ENCODE measurements around the gene MXD1. TPM values are rescaled to one million over a fixed set of nuclear protein-coding genes. Genes with fewer than 3 reads are reported as not detected.

Gene MXD1
- total RNA-seq, 1 experiment from 2014 or later, result 13.3 TPM

DNA sequence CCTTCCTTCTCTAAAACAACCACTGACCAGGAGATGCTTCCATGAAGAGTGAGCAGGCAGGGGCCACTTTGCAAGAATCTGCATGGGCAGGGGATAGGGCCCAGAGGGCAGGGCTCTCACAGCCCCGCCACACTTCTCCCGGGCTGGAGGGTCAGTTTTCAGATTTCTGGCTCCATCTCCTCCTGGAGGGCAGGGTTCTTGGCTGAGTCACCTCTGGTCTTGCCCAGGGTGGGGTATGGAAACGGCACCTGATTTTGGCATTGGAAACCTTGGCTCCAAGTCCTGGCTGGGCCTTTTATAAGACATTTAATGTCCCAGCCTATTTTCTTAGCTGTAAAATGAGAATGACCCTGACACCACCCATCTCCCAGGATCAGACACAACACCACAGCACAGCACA, 74.1 kb downstream of the MXD1 start:
- intact Hi-C loops (cut with micrococcal nuclease; ENCODE audit: unreplicated experiment), result no loop called here
- TF ChIP-seq, protein P1, sequence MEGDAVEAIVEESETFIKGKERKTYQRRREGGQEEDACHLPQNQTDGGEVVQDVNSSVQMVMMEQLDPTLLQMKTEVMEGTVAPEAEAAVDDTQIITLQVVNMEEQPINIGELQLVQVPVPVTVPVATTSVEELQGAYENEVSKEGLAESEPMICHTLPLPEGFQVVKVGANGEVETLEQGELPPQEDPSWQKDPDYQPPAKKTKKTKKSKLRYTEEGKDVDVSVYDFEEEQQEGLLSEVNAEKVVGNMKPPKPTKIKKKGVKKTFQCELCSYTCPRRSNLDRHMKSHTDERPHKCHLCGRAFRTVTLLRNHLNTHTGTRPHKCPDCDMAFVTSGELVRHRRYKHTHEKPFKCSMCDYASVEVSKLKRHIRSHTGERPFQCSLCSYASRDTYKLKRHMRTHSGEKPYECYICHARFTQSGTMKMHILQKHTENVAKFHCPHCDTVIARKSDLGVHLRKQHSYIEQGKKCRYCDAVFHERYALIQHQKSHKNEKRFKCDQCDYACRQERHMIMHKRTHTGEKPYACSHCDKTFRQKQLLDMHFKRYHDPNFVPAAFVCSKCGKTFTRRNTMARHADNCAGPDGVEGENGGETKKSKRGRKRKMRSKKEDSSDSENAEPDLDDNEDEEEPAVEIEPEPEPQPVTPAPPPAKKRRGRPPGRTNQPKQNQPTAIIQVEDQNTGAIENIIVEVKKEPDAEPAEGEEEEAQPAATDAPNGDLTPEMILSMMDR (IDR thresholded peaks at IDR 0.05; ENCODE audit: unreplicated experiment), result no peak
- peaks cover 2% of the 10 kb centered on the region for H3K9me3 Mint-ChIP-seq (ENCODE audit: low read depth, unreplicated experiment)
- no peaks in the 10 kb centered on the region for H3K4me1 Mint-ChIP-seq (ENCODE audit: low read depth, unreplicated experiment)
- no peak overlapping the region for H3K27ac Mint-ChIP-seq (ENCODE audit: unreplicated experiment)
- DNase-seq, result no peak
- H3K27me3 Mint-ChIP-seq (ENCODE audit: unreplicated experiment), result no peaks in the 10 kb centered on the region
- H3K36me3 Mint-ChIP-seq (ENCODE audit: insufficient read depth, unreplicated experiment), result no peaks in the 10 kb centered on the region
- no TSS peak for BruUV-seq (replicated peaks)
- H3K4me3 Mint-ChIP-seq (ENCODE audit: low read depth, unreplicated experiment), result no peak overlapping the region
- CTCF ChIA-PET, result no interaction called here

DNA sequence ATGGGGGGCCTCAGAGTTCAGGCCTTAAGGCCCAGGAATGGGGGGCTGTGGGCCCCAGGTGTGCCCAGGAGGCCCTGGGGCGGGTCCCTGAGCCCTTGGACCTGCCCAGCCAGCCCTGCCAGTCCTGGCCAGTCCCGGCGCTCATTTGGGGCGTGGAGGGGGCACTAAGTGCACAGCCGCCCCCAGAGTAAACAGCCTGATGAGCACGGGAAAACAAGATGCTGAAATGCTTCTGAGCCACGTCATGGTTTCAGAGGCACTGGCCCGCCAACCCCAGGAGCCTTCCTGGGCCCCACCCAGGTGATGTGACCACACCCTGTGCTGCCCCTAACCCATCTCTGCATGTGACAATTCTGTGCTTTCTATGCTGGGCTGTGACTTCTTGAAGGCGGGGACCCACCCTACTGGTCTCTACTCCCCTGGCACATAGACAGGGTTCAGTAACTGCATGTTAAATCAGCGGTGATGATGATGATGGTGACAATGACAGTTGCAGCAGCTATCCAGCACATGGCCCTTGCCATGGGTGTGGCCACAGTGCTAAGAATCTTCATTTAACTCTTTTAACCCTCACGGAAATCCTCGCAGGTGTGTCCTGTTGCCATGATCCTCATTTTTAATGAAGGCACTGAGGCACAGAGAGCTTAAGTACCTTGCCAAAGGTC, 74.7 kb downstream of the MXD1 start:
- CTCF ChIA-PET, result no interaction called here
- intact Hi-C loops (cut with micrococcal nuclease; ENCODE audit: unreplicated experiment), result loop anchor here (10.0 kb wide), 1 partner anchor 155 kb away; no protein-coding TSS in a partner anchor
- H3K27ac Mint-ChIP-seq (ENCODE audit: unreplicated experiment), result no peak overlapping the region
- no peak overlapping the region for H3K4me3 Mint-ChIP-seq (ENCODE audit: low read depth, unreplicated experiment)
- no peaks in the 10 kb centered on the region for H3K4me1 Mint-ChIP-seq (ENCODE audit: low read depth, unreplicated experiment)
- H3K36me3 Mint-ChIP-seq (ENCODE audit: insufficient read depth, unreplicated experiment), result no peaks in the 10 kb centered on the region
- BruUV-seq (replicated peaks), result no TSS peak
- H3K9me3 Mint-ChIP-seq (ENCODE audit: low read depth, unreplicated experiment), result peaks cover 2% of the 10 kb centered on the region
- H3K27me3 Mint-ChIP-seq (ENCODE audit: unreplicated experiment), result no peaks in the 10 kb centered on the region
- TF ChIP-seq, protein P1 (IDR thresholded peaks at IDR 0.05; ENCODE audit: unreplicated experiment), result no peak
- no peak for DNase-seq

Other genes with a start within 250 kb of the MXD1 start
- gene ANXA4, start 173.0 kb upstream of the MXD1 start, total RNA-seq (2022), result 1,439 and 1,638 TPM in 2 replicates
- 63.8 and 76.4 TPM in 2 replicates for gene GMCL1, start 85.4 kb upstream of the MXD1 start, total RNA-seq (2022)
- gene SNRNP27, start 21.2 kb upstream of the MXD1 start, total RNA-seq (2022), result 36.3 and 39.8 TPM in 2 replicates
- 0.17 and 0.27 TPM in 2 replicates for gene ASPRV1, start 46.5 kb downstream of the MXD1 start, total RNA-seq (2022)
- gene PCBP1, start 172.4 kb downstream of the MXD1 start, total RNA-seq (2022), result 252 and 260 TPM in 2 replicates

All from Calu3 (cell line).